GM12878 (cell line): ENCODE results near the gene SPINT4. TPM values are rescaled to one million over a fixed set of nuclear protein-coding genes. Genes with fewer than 3 reads are reported as not detected.

Experiments
- EED ChIP-seq: sonication (generic); IDR thresholded peaks from 2 replicates; pipeline ENCODE4 v1.6.1; 2016; ENCODE audit warnings: antibody characterized with exemption, low read depth
- KDM1A ChIP-seq: fragments of 200-600 bp; sonication (generic); IDR thresholded peaks from 2 replicates; pipeline ENCODE4 v1.6.1; 2016; ENCODE audit warnings: borderline replicate concordance
- MXI1 ChIP-seq: fragments of 150-350 bp; IDR thresholded peaks from 2 replicates; pipeline ENCODE4 v1.6.1; 2011; ENCODE audit warnings: low read depth, mild to moderate bottlenecking, inconsistent platforms, low read length, improper control_type of control experiment
- TAF1 ChIP-seq: IDR thresholded peaks from 2 replicates; pipeline ENCODE4 v1.6.1; 2011; ENCODE audit warnings: mild to moderate bottlenecking, low read depth, low read length, borderline replicate concordance
- TCF12 ChIP-seq: IDR thresholded peaks from 2 replicates; pipeline ENCODE4 v1.6.1; 2011; ENCODE audit warnings: low read depth, mild to moderate bottlenecking, low read length
- microRNA-seq: library from miRNA; unstranded; fragments of <30 nt; microRNA quantifications from one replicate; pipeline ENCODE4, GENCODE V29; 2018
- polyA plus RNA-seq, 11 experiments: library from polyadenylated mRNA; depleted of rRNA in 4 of 11; unstranded in 6 of 11; stranded (reverse) in 5 of 11; fragments of >200 nt; fragmentation: Nextera tagmentation in 4 of 11; fragmentation: Illumina TruSeq in 1 of 11; extraction: Ambion mirVana in 4 of 11; extraction: Trizol in 1 of 11; gene quantifications; 1 replicate in 1 of 11; 2 replicates in 10 of 11; pipeline versions ENCODE4 v1.2.1 to v1.2.3, GENCODE V29; 2011 to 2016; ENCODE audit warnings: inconsistent platforms in 2 of 11, missing spikeins in 2 of 11, low read depth in 1 of 11
- small RNA-seq: library from RNA; depleted of rRNA; stranded (forward); fragments of <200 nt; gene quantifications from one replicate; pipeline ENCODE3, GENCODE V24; 2014
- total RNA-seq, 4 experiments: library from RNA; depleted of rRNA in 3 of 4; stranded (reverse); fragments of >200 nt in 3 of 4; fragmentation: Illumina TruSeq in 1 of 4; extraction: Trizol in 1 of 4; gene quantifications; 2 replicates each; pipeline versions ENCODE4 v1.2.1 to v1.2.3, GENCODE V29; 2013 to 2021

Gene SPINT4
- total and polyA plus RNA-seq, 10 of the 15 experiments (the other 5 are each of a cell fraction or from before 2014, with no cell fraction given): not detected

DNA sequence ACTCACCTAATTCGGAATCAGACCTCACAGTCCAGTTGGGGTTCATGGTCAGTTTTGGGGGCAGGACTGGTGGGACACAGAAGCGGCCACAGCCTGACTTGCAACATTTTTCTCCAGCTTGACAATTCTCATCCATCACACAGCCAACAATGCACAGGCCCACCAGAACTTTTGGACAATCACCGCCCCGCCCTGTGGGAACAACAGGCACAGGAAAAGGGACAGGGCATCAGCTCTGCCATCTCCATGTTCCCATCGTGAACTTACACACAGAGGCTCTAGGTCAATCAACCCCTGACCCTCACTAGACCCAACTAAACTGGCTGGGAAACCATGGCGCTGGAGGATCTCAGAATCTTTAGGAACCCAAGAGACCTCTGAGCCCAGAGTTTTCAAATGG, 53.3 kb downstream of the SPINT4 start (continued):
- TF ChIP-seq EED (no peak), MXI1 (no peak), TCF12 (no peak), KDM1A (no peak), TAF1 (no peak)
- TF ChIP-seq, all 136 proteins: peak for 0

Small RNA genes within 50 kb of the gene (microRNA-seq; reads per million reads assigned to microRNA genes)
- gene MIR3617: not detected

Small RNA genes within 50 kb of the gene (small RNA-seq; reads per million reads assigned to genes)
- gene MIR3617 (not detected), gene SPINT5P (not detected)

Other genes starting within 250 kb of the SPINT4 start
Only the 7 nearest of the 23 such genes appear.
- not detected in 2 replicates for gene WFDC9, start 91.1 kb upstream of the SPINT4 start, total RNA-seq (2014; rRNA removed)
- not detected in 2 replicates for gene WFDC9, start 91.1 kb upstream of the SPINT4 start, total RNA-seq (2014; rRNA removed; fragmentation: Illumina TruSeq; extraction: Trizol)
- gene WFDC9, start 91.1 kb upstream of the SPINT4 start, total RNA-seq (2021): not detected in 2 replicates
- not detected in 2 replicates for gene WFDC9, start 91.1 kb upstream of the SPINT4 start, polyA plus RNA-seq (2011; rRNA removed)
- gene WFDC9, start 91.1 kb upstream of the SPINT4 start, polyA plus RNA-seq (2014; fragmentation: Illumina TruSeq; extraction: Trizol): not detected in 2 replicates
- not detected for gene WFDC9, start 91.1 kb upstream of the SPINT4 start, polyA plus RNA-seq (2014; fragmentation: Nextera tagmentation; extraction: Ambion mirVana)
- gene WFDC9, start 91.1 kb upstream of the SPINT4 start, polyA plus RNA-seq (2014; rRNA removed): not detected in 2 replicates
- gene WFDC9, start 91.1 kb upstream of the SPINT4 start, polyA plus RNA-seq (2016; fragmentation: Nextera tagmentation; extraction: Ambion mirVana): not detected
- gene WFDC11, start 52.1 kb upstream of the SPINT4 start, total RNA-seq (2014; rRNA removed): not detected in 2 replicates
- not detected in 2 replicates for gene WFDC11, start 52.1 kb upstream of the SPINT4 start, total RNA-seq (2014; rRNA removed; fragmentation: Illumina TruSeq; extraction: Trizol)
- gene WFDC11, start 52.1 kb upstream of the SPINT4 start, total RNA-seq (2021): not detected in 2 replicates
- not detected in 2 replicates for gene WFDC11, start 52.1 kb upstream of the SPINT4 start, polyA plus RNA-seq (2011; rRNA removed)
- gene WFDC11, start 52.1 kb upstream of the SPINT4 start, polyA plus RNA-seq (2014; fragmentation: Illumina TruSeq; extraction: Trizol): not detected in 2 replicates
- gene WFDC11, start 52.1 kb upstream of the SPINT4 start, polyA plus RNA-seq (2014; fragmentation: Nextera tagmentation; extraction: Ambion mirVana): not detected
- gene WFDC11, start 52.1 kb upstream of the SPINT4 start, polyA plus RNA-seq (2014; rRNA removed): not detected in 2 replicates
- not detected for gene WFDC11, start 52.1 kb upstream of the SPINT4 start, polyA plus RNA-seq (2016; fragmentation: Nextera tagmentation; extraction: Ambion mirVana)
- not detected in 2 replicates for gene WFDC13, start 20.3 kb upstream of the SPINT4 start, total RNA-seq (2014; rRNA removed)
- not detected in 2 replicates for gene WFDC13, start 20.3 kb upstream of the SPINT4 start, total RNA-seq (2014; rRNA removed; fragmentation: Illumina TruSeq; extraction: Trizol)
- gene WFDC13, start 20.3 kb upstream of the SPINT4 start, total RNA-seq (2021): not detected in 2 replicates
- gene WFDC13, start 20.3 kb upstream of the SPINT4 start, polyA plus RNA-seq (2011; rRNA removed): not detected in 2 replicates
- not detected in 2 replicates for gene WFDC13, start 20.3 kb upstream of the SPINT4 start, polyA plus RNA-seq (2014; fragmentation: Illumina TruSeq; extraction: Trizol)
- gene WFDC13, start 20.3 kb upstream of the SPINT4 start, polyA plus RNA-seq (2014; fragmentation: Nextera tagmentation; extraction: Ambion mirVana): not detected
- not detected in 2 replicates for gene WFDC13, start 20.3 kb upstream of the SPINT4 start, polyA plus RNA-seq (2014; rRNA removed)
- not detected for gene WFDC13, start 20.3 kb upstream of the SPINT4 start, polyA plus RNA-seq (2016; fragmentation: Nextera tagmentation; extraction: Ambion mirVana)
- not detected in 2 replicates for gene WFDC10B, start 17.3 kb upstream of the SPINT4 start, total RNA-seq (2014; rRNA removed)
- gene WFDC10B, start 17.3 kb upstream of the SPINT4 start, total RNA-seq (2014; rRNA removed; fragmentation: Illumina TruSeq; extraction: Trizol): not detected in 2 replicates
- not detected in 2 replicates for gene WFDC10B, start 17.3 kb upstream of the SPINT4 start, total RNA-seq (2021)
- not detected in 2 replicates for gene WFDC10B, start 17.3 kb upstream of the SPINT4 start, polyA plus RNA-seq (2011; rRNA removed)
- not detected in 2 replicates for gene WFDC10B, start 17.3 kb upstream of the SPINT4 start, polyA plus RNA-seq (2014; fragmentation: Illumina TruSeq; extraction: Trizol)
- gene WFDC10B, start 17.3 kb upstream of the SPINT4 start, polyA plus RNA-seq (2014; fragmentation: Nextera tagmentation; extraction: Ambion mirVana): not detected
- gene WFDC10B, start 17.3 kb upstream of the SPINT4 start, polyA plus RNA-seq (2014; rRNA removed): not detected in 2 replicates
- not detected for gene WFDC10B, start 17.3 kb upstream of the SPINT4 start, polyA plus RNA-seq (2016; fragmentation: Nextera tagmentation; extraction: Ambion mirVana)
- not detected in 2 replicates for gene WFDC3, start 69.5 kb downstream of the SPINT4 start, total RNA-seq (2014; rRNA removed)
- gene WFDC3, start 69.5 kb downstream of the SPINT4 start, total RNA-seq (2014; rRNA removed; fragmentation: Illumina TruSeq; extraction: Trizol): not detected in 2 replicates
- not detected in 2 replicates for gene WFDC3, start 69.5 kb downstream of the SPINT4 start, total RNA-seq (2021)
- gene WFDC3, start 69.5 kb downstream of the SPINT4 start, polyA plus RNA-seq (2011; rRNA removed): not detected in 2 replicates
- gene WFDC3, start 69.5 kb downstream of the SPINT4 start, polyA plus RNA-seq (2014; fragmentation: Illumina TruSeq; extraction: Trizol): 0.21 TPM in 1 of 2 replicates, not detected in the other
- gene WFDC3, start 69.5 kb downstream of the SPINT4 start, polyA plus RNA-seq (2014; fragmentation: Nextera tagmentation; extraction: Ambion mirVana): not detected
- gene WFDC3, start 69.5 kb downstream of the SPINT4 start, polyA plus RNA-seq (2014; rRNA removed): not detected in 2 replicates
- gene WFDC3, start 69.5 kb downstream of the SPINT4 start, polyA plus RNA-seq (2016; fragmentation: Nextera tagmentation; extraction: Ambion mirVana): under 1 TPM; 0.30 to 0.51 TPM
- 19.7 and 23.8 TPM in 2 replicates for gene DNTTIP1, start 69.6 kb downstream of the SPINT4 start, total RNA-seq (2014; rRNA removed)
- 16.4 and 19.8 TPM in 2 replicates for gene DNTTIP1, start 69.6 kb downstream of the SPINT4 start, total RNA-seq (2014; rRNA removed; fragmentation: Illumina TruSeq; extraction: Trizol)
- gene DNTTIP1, start 69.6 kb downstream of the SPINT4 start, total RNA-seq (2021): 25.0 and 29.0 TPM in 2 replicates
- 21.5 and 33.7 TPM in 2 replicates for gene DNTTIP1, start 69.6 kb downstream of the SPINT4 start, polyA plus RNA-seq (2011; rRNA removed)
- gene DNTTIP1, start 69.6 kb downstream of the SPINT4 start, polyA plus RNA-seq (2014; fragmentation: Illumina TruSeq; extraction: Trizol): 28.8 and 35.4 TPM in 2 replicates
- 10 to 100 TPM in 1 of 2 experiments, 1 to 10 TPM in 1; 7.9 to 18.7 TPM for gene DNTTIP1, start 69.6 kb downstream of the SPINT4 start, polyA plus RNA-seq (2014; fragmentation: Nextera tagmentation; extraction: Ambion mirVana)
- gene DNTTIP1, start 69.6 kb downstream of the SPINT4 start, polyA plus RNA-seq (2014; rRNA removed): 46.2 and 46.7 TPM in 2 replicates
- 10 to 100 TPM; 51.0 to 51.3 TPM for gene DNTTIP1, start 69.6 kb downstream of the SPINT4 start, polyA plus RNA-seq (2016; fragmentation: Nextera tagmentation; extraction: Ambion mirVana)
- gene UBE2C, start 90.3 kb downstream of the SPINT4 start, total RNA-seq (2014; rRNA removed): 174 and 186 TPM in 2 replicates
- 115 and 117 TPM in 2 replicates for gene UBE2C, start 90.3 kb downstream of the SPINT4 start, total RNA-seq (2014; rRNA removed; fragmentation: Illumina TruSeq; extraction: Trizol)
- gene UBE2C, start 90.3 kb downstream of the SPINT4 start, total RNA-seq (2021): 133 and 141 TPM in 2 replicates
- gene UBE2C, start 90.3 kb downstream of the SPINT4 start, polyA plus RNA-seq (2011; rRNA removed): 139 and 175 TPM in 2 replicates
- gene UBE2C, start 90.3 kb downstream of the SPINT4 start, polyA plus RNA-seq (2014; fragmentation: Illumina TruSeq; extraction: Trizol): 163 and 178 TPM in 2 replicates
- gene UBE2C, start 90.3 kb downstream of the SPINT4 start, polyA plus RNA-seq (2014; fragmentation: Nextera tagmentation; extraction: Ambion mirVana): 100 to 1,000 TPM in 1 of 2 experiments, 10 to 100 TPM in 1; 86.2 to 140 TPM
- 229 and 243 TPM in 2 replicates for gene UBE2C, start 90.3 kb downstream of the SPINT4 start, polyA plus RNA-seq (2014; rRNA removed)
- 100 to 1,000 TPM; 396 to 412 TPM for gene UBE2C, start 90.3 kb downstream of the SPINT4 start, polyA plus RNA-seq (2016; fragmentation: Nextera tagmentation; extraction: Ambion mirVana)